GM18868 (cell line): ENCODE data around the gene MRTFA.
"Not testable (repeated sequence)": the region's sequence is repeated elsewhere in the genome, so short reads cannot be mapped to it uniquely, and the experiment has no call there.

Source experiments
- ATAC-seq: cut with Tn5 transposase; IDR thresholded peaks from one replicate; pipeline ENCODE4 v1.9.1; 2021; ENCODE audit warnings: mild to moderate bottlenecking, moderate library complexity; ENCODE audit not compliant: unreplicated experiment

The MRTFA gene

GRCh38 chr22:40636380-40637182 is at the start of gene MRTFA:
TSS of gene MRTFA (minus strand) at chr22:40636719.
- peak; percentile 90 for ATAC-seq

- no peak for ATAC-seq
Measured at GRCh38 chr22:40685406-40685805, 48.9 kb upstream of the MRTFA start.

GRCh38 chr22:40684728-40685127 is 48.2 kb upstream of the MRTFA start:
- no peak for ATAC-seq

- no peak for ATAC-seq
Measured at GRCh38 chr22:40681451-40681850, 44.9 kb upstream of the MRTFA start.

- ATAC-seq, result no peak
Measured at GRCh38 chr22:40680819-40681183, 44.3 kb upstream of the MRTFA start.

- ATAC-seq, result no peak
Measured at GRCh38 chr22:40679964-40680818, 43.7 kb upstream of the MRTFA start.

GRCh38 chr22:40679249-40679963 is 42.9 kb upstream of the MRTFA start, which contains the start of gene MCHR1:
TSS of gene MCHR1 (plus strand) at chr22:40679484. CDS start at chr22:40679653, 169 bp downstream.
- ATAC-seq, result no peak

- no peak for ATAC-seq
Measured at GRCh38 chr22:40678493-40679248, 42.2 kb upstream of the MRTFA start.

GRCh38 chr22:40676644-40677043 is 40.1 kb upstream of the MRTFA start:
- no peak for ATAC-seq

GRCh38 chr22:40676166-40676565 is 39.6 kb upstream of the MRTFA start:
- ATAC-seq, result not testable (repeated sequence)

GRCh38 chr22:40674274-40674673 is 37.8 kb upstream of the MRTFA start:
- no peak for ATAC-seq

- no peak for ATAC-seq
Measured at GRCh38 chr22:40673017-40673416, 36.5 kb upstream of the MRTFA start.

GRCh38 chr22:40671796-40672360 is 35.4 kb upstream of the MRTFA start:
- ATAC-seq, result no peak

- ATAC-seq, result no peak
Measured at GRCh38 chr22:40671369-40671768, 34.9 kb upstream of the MRTFA start.

GRCh38 chr22:40670058-40670457 is 33.5 kb upstream of the MRTFA start:
- ATAC-seq, result no peak

GRCh38 chr22:40668611-40669411 is 32.3 kb upstream of the MRTFA start:
- ATAC-seq, result no peak

GRCh38 chr22:40666151-40666848 is 29.8 kb upstream of the MRTFA start:
- no peak for ATAC-seq

GRCh38 chr22:40665312-40665711 is 28.8 kb upstream of the MRTFA start:
- no peak for ATAC-seq

- no peak for ATAC-seq
Measured at GRCh38 chr22:40661671-40662070, 25.2 kb upstream of the MRTFA start.
